Breast epithelium (tissue), 4 donors: ENCODE results near the gene APBB1. TPM values are rescaled to one million over a fixed set of nuclear protein-coding genes. Genes with fewer than 3 reads are reported as not detected.

Experiments used
- DNase-seq, 2 donors: peaks; one replicate each; pipeline ENCODE4 v3.0.0-alpha.2; 2019; ENCODE audit warnings: low spot score in 2 of 2
- H3K27ac ChIP-seq, 2 donors: fragments of 200-600 bp; sonication (generic) in 1 of 2; one replicate each; pipeline ENCODE4 v1.5.1; 2016 to 2019; ENCODE audit warnings: mild to moderate bottlenecking in 1 of 2
- H3K27me3 ChIP-seq, 2 donors: fragments of 200-600 bp; sonication (generic) in 1 of 2; one replicate each; pipeline versions ENCODE4 v1.5.1 to v1.6.0; 2017 to 2019; ENCODE audit warnings: control low read depth in 1 of 2, mild to moderate bottlenecking in 1 of 2
- H3K36me3 ChIP-seq: fragments of 200-600 bp; one replicate; pipeline ENCODE4 v1.5.1; 2019
- H3K4me1 ChIP-seq, 2 donors: fragments of 200-600 bp; sonication (generic); one replicate each; pipeline ENCODE4 v1.5.1; 2016 to 2019; ENCODE audit warnings: control low read depth in 1 of 2
- H3K4me3 ChIP-seq, 3 donors: fragments of 200-600 bp; sonication (generic); 1 replicate in 2 of 3; 2 replicates in 1 of 3; pipeline ENCODE4 v1.5.1; 2016 to 2019; ENCODE audit warnings: mild to moderate bottlenecking in 3 of 3, moderate library complexity in 2 of 3
- H3K9me3 ChIP-seq, 2 donors: fragments of 200-600 bp; sonication (generic) in 1 of 2; one replicate each; pipeline ENCODE4 v1.5.1; 2016 to 2019; ENCODE audit warnings: control low read depth in 1 of 2
- CTCF ChIP-seq, 3 donors: fragments of 450-650 bp; IDR thresholded peaks; one replicate each; pipeline ENCODE4 v1.5.1; 2016 to 2017; ENCODE audit warnings: antibody characterized with exemption in 3 of 3, mild to moderate bottlenecking in 3 of 3, moderate library complexity in 3 of 3
- POLR2A ChIP-seq: fragments of 450-650 bp; IDR thresholded peaks from one replicate; pipeline ENCODE4 v1.6.1; 2016; ENCODE audit warnings: antibody characterized with exemption, mild to moderate bottlenecking, moderate library complexity
- POLR2AphosphoS5 ChIP-seq, 3 donors: sonication (generic); formaldehyde crosslinking; IDR thresholded peaks; one replicate each; pipeline ENCODE4 v1.6.1; 2017; ENCODE audit warnings: antibody characterized with exemption in 3 of 3
- intact Hi-C: fragments of 100-400 bp; cut with DNase I; formaldehyde crosslinking; loops from one replicate; pipeline ENCODE4 v1.15.1; 2023; ENCODE audit warnings: low total_unique reads
- total RNA-seq, 3 donors: library from RNA; depleted of rRNA; stranded (reverse); fragments of >200 nt; gene quantifications; one replicate each; pipeline ENCODE4 v1.1.0, GENCODE V29; 2016

The APBB1 gene
- total RNA-seq, 3 donors from 2014 or later, result 25.6 to 40.0 (median 36.3) TPM

- intact Hi-C loops, result no loop called here
- Histone ChIP-seq H3K4me1 (no peaks in the 10 kb centered on the region), H3K36me3 (no peaks in the 10 kb centered on the region), H3K27me3 (no peaks in the 10 kb centered on the region), H3K27ac (no peak overlapping the region), H3K9me3 (no peaks in the 10 kb centered on the region), H3K4me3 (no peak overlapping the region)
- DNase-seq, result no peak
- TF ChIP-seq POLR2A, result no peak
- no peak for TF ChIP-seq POLR2AphosphoS5 (IDR thresholded peaks at IDR 0.05)
- no peak for TF ChIP-seq CTCF (IDR thresholded peaks at IDR 0.05)
Measured at GRCh38 chr11:6411594-6412031, 7.3 kb downstream of the APBB1 start.

- no peaks in the 10 kb centered on the region for H3K4me1 ChIP-seq
- H3K27me3 ChIP-seq, result no peaks in the 10 kb centered on the region
- no peak overlapping the region for H3K27ac ChIP-seq
- intact Hi-C loops, result no loop called here
- no peaks in the 10 kb centered on the region for H3K36me3 ChIP-seq
- no peak for TF ChIP-seq POLR2A
- no peak for TF ChIP-seq CTCF (IDR thresholded peaks at IDR 0.05)
- TF ChIP-seq POLR2AphosphoS5 (IDR thresholded peaks at IDR 0.05), result no peak
- no peak overlapping the region for H3K4me3 ChIP-seq
- DNase-seq, result no peak
- no peaks in the 10 kb centered on the region for H3K9me3 ChIP-seq
Measured at GRCh38 chr11:6410695-6411430, 8.0 kb downstream of the APBB1 start.

DNA sequence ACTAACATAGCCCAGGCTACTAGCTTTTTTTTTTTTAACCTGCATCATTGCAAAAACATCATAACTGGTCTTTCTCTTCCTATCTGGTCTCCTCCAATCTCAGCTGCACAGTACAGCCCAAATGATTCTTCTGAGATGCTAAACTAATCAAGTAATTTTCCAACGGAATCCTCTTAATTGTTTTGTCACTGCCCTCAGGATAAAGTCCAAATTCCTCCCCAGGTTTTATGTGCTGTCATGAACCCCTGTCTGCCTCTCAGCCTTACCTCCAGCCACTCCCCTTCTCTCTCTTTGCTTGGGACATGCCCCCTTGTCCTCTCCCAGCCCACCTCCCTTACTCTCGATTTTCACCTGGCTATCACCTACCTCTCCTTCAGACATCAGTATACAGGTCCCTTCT, 12.5 kb downstream of the APBB1 start:
- no peak for DNase-seq
- H3K36me3 ChIP-seq, result no peaks in the 10 kb centered on the region
- H3K27ac ChIP-seq, result no peak overlapping the region
- intact Hi-C loops, result no loop called here
- TF ChIP-seq POLR2A (no peak), CTCF (IDR thresholded peaks at IDR 0.05) (no peak), POLR2AphosphoS5 (IDR thresholded peaks at IDR 0.05) (no peak)
- H3K4me3 ChIP-seq, result no peak overlapping the region
- no peaks in the 10 kb centered on the region for H3K27me3 ChIP-seq
- H3K4me1 ChIP-seq, result no peaks in the 10 kb centered on the region
- H3K9me3 ChIP-seq, result no peaks in the 10 kb centered on the region

DNA sequence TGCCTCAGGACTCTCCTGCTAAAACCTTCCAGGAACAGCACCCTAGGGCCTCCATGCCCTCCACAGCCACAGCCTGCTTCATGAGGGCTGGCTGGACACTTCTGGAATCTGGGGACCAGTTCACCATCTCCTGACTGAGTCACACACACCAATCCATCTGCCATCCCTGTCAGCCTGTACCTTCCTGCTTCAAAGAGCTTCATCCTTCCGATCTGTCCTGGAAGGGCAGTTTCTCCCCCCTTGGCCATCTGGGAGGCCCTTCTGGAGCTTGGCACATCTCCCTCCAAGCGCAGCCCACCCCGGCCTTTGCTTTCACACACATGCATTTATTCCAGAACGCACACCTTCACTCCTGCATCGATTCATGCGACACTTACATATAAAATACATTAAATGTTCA, 13.0 kb downstream of the APBB1 start:
- Histone ChIP-seq H3K4me1 (no peaks in the 10 kb centered on the region), H3K9me3 (no peaks in the 10 kb centered on the region), H3K36me3 (no peaks in the 10 kb centered on the region), H3K27ac (no peak overlapping the region), H3K27me3 (no peaks in the 10 kb centered on the region), H3K4me3 (no peak overlapping the region)
- no peak for TF ChIP-seq POLR2A
- no peak for TF ChIP-seq POLR2AphosphoS5 (IDR thresholded peaks at IDR 0.05)
- TF ChIP-seq CTCF (IDR thresholded peaks at IDR 0.05), result no peak
- intact Hi-C loops, result no loop called here
- no peak for DNase-seq

GRCh38 chr11:6405052-6405667, 13.7 kb downstream of the APBB1 start:
- no peak for TF ChIP-seq POLR2A
- TF ChIP-seq POLR2AphosphoS5 (IDR thresholded peaks at IDR 0.05), result no peak
- TF ChIP-seq CTCF (IDR thresholded peaks at IDR 0.05), result no peak
- Histone ChIP-seq H3K4me1 (no peaks in the 10 kb centered on the region), H3K36me3 (no peaks in the 10 kb centered on the region), H3K4me3 (no peak overlapping the region), H3K27me3 (no peaks in the 10 kb centered on the region), H3K9me3 (no peaks in the 10 kb centered on the region), H3K27ac (no peak overlapping the region)
- intact Hi-C loops, result no loop called here
- no peak for DNase-seq
